ENCODE results near the gene CST5.
"Not testable (repeated sequence)": the region's sequence is repeated elsewhere in the genome, so short reads cannot be mapped to it uniquely, and the experiment has no call there.

Gene CST5

GRCh38 chr20:23887856-23888255 is 8.3 kb upstream of the CST5 start:
- DNase-seq = no peak

GRCh38 chr20:23884771-23885162 is 5.2 kb upstream of the CST5 start:
- DNase-seq = no peak

- no peak for DNase-seq
Observed at GRCh38 chr20:23884136-23884770, 4.7 kb upstream of the CST5 start.

GRCh38 chr20:23881371-23881770 is 1.8 kb upstream of the CST5 start:
- no peak for DNase-seq

GRCh38 chr20:23880417-23880816 is 869 bp upstream of the CST5 start:
- no peak for DNase-seq

- no peak for DNase-seq
Observed at GRCh38 chr20:23879811-23880374, 345 bp upstream of the CST5 start.

- DNase-seq = no peak
Observed at GRCh38 chr20:23878787-23879186, 761 bp downstream of the CST5 start.

- DNase-seq = not testable (repeated sequence)
Observed at GRCh38 chr20:23878016-23878542, 1.5 kb downstream of the CST5 start.

GRCh38 chr20:23877524-23877923 is 2.0 kb downstream of the CST5 start:
- no peak for DNase-seq

GRCh38 chr20:23875606-23876237 is 3.8 kb downstream of the CST5 start:
- no peak for DNase-seq

- no peak for DNase-seq
Observed at GRCh38 chr20:23874747-23875146, 4.8 kb downstream of the CST5 start.

GRCh38 chr20:23873370-23874015 is 6.1 kb downstream of the CST5 start:
- no peak for DNase-seq

GRCh38 chr20:23872065-23872464 is 7.5 kb downstream of the CST5 start:
- no peak for DNase-seq

GRCh38 chr20:23870461-23870860 is 9.1 kb downstream of the CST5 start:
- DNase-seq = no peak

GRCh38 chr20:23869520-23869919 is 10.0 kb downstream of the CST5 start:
- no peak for DNase-seq

GRCh38 chr20:23868321-23868720 is 11.2 kb downstream of the CST5 start:
- no peak for DNase-seq

- no peak for DNase-seq
Observed at GRCh38 chr20:23867152-23867776, 12.3 kb downstream of the CST5 start.

GRCh38 chr20:23860771-23861170 is 18.8 kb downstream of the CST5 start:
- not testable (repeated sequence) for DNase-seq

- no peak for DNase-seq
Observed at GRCh38 chr20:23857962-23858595, 21.5 kb downstream of the CST5 start.

GRCh38 chr20:23856736-23857135 is 22.8 kb downstream of the CST5 start:
- no peak for DNase-seq

GRCh38 chr20:23856226-23856625 is 23.3 kb downstream of the CST5 start:
- no peak for DNase-seq

GRCh38 chr20:23841693-23842092 is 37.9 kb downstream of the CST5 start:
- no peak for DNase-seq

- no peak for DNase-seq
Observed at GRCh38 chr20:23835716-23836115, 43.8 kb downstream of the CST5 start.
